ENCODE measurements around the gene CD19. TPM values are rescaled to one million over a fixed set of nuclear protein-coding genes. Genes with fewer than 3 reads are reported as not detected.

The CD19 gene
- total and polyA plus RNA-seq, 2 of the 8 experiments (the other 6 are each of a cell fraction or from before 2014, with no cell fraction given) = 0.57 to 0.65 TPM

DNA sequence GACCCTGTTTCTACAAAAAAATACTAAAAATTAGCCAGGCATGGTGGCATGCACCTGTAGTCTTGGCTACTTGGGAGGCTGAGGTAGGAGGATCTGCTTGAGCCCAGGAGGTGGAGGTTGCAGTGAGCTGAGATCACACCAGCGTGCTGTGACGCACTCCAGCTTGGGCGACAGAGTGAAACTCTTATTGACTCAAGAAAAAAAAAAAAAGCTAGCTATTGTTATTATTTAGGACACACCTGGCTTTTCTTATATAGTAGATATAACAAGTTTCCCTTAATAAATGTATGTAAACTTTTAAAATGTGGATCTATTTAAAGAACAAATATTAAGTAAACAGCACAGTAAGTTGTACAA lies 8.6 kb upstream of the CD19 start (continued):
- TF ChIP-seq, protein P1, sequence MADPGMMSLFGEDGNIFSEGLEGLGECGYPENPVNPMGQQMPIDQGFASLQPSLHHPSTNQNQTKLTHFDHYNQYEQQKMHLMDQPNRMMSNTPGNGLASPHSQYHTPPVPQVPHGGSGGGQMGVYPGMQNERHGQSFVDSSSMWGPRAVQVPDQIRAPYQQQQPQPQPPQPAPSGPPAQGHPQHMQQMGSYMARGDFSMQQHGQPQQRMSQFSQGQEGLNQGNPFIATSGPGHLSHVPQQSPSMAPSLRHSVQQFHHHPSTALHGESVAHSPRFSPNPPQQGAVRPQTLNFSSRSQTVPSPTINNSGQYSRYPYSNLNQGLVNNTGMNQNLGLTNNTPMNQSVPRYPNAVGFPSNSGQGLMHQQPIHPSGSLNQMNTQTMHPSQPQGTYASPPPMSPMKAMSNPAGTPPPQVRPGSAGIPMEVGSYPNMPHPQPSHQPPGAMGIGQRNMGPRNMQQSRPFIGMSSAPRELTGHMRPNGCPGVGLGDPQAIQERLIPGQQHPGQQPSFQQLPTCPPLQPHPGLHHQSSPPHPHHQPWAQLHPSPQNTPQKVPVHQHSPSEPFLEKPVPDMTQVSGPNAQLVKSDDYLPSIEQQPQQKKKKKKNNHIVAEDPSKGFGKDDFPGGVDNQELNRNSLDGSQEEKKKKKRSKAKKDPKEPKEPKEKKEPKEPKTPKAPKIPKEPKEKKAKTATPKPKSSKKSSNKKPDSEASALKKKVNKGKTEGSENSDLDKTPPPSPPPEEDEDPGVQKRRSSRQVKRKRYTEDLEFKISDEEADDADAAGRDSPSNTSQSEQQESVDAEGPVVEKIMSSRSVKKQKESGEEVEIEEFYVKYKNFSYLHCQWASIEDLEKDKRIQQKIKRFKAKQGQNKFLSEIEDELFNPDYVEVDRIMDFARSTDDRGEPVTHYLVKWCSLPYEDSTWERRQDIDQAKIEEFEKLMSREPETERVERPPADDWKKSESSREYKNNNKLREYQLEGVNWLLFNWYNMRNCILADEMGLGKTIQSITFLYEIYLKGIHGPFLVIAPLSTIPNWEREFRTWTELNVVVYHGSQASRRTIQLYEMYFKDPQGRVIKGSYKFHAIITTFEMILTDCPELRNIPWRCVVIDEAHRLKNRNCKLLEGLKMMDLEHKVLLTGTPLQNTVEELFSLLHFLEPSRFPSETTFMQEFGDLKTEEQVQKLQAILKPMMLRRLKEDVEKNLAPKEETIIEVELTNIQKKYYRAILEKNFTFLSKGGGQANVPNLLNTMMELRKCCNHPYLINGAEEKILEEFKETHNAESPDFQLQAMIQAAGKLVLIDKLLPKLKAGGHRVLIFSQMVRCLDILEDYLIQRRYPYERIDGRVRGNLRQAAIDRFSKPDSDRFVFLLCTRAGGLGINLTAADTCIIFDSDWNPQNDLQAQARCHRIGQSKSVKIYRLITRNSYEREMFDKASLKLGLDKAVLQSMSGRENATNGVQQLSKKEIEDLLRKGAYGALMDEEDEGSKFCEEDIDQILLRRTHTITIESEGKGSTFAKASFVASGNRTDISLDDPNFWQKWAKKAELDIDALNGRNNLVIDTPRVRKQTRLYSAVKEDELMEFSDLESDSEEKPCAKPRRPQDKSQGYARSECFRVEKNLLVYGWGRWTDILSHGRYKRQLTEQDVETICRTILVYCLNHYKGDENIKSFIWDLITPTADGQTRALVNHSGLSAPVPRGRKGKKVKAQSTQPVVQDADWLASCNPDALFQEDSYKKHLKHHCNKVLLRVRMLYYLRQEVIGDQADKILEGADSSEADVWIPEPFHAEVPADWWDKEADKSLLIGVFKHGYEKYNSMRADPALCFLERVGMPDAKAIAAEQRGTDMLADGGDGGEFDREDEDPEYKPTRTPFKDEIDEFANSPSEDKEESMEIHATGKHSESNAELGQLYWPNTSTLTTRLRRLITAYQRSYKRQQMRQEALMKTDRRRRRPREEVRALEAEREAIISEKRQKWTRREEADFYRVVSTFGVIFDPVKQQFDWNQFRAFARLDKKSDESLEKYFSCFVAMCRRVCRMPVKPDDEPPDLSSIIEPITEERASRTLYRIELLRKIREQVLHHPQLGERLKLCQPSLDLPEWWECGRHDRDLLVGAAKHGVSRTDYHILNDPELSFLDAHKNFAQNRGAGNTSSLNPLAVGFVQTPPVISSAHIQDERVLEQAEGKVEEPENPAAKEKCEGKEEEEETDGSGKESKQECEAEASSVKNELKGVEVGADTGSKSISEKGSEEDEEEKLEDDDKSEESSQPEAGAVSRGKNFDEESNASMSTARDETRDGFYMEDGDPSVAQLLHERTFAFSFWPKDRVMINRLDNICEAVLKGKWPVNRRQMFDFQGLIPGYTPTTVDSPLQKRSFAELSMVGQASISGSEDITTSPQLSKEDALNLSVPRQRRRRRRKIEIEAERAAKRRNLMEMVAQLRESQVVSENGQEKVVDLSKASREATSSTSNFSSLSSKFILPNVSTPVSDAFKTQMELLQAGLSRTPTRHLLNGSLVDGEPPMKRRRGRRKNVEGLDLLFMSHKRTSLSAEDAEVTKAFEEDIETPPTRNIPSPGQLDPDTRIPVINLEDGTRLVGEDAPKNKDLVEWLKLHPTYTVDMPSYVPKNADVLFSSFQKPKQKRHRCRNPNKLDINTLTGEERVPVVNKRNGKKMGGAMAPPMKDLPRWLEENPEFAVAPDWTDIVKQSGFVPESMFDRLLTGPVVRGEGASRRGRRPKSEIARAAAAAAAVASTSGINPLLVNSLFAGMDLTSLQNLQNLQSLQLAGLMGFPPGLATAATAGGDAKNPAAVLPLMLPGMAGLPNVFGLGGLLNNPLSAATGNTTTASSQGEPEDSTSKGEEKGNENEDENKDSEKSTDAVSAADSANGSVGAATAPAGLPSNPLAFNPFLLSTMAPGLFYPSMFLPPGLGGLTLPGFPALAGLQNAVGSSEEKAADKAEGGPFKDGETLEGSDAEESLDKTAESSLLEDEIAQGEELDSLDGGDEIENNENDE (IDR thresholded peaks at IDR 0.05; ENCODE audit: insufficient replicate concordance, low read length) = no peak
- TF ChIP-seq BACH1 (IDR thresholded peaks at IDR 0.05; ENCODE audit: low read length) (no peak), SIRT6 (IDR thresholded peaks at IDR 0.05; ENCODE audit: low read length) (no peak), BRCA1 (IDR thresholded peaks at IDR 0.05; ENCODE audit: low read depth, low read length) (no peak), PHF8 (conservative IDR thresholded peaks at IDR 0.05; ENCODE audit: low read depth, low read length) (no peak), ZNF274 (IDR thresholded peaks at IDR 0.05; ENCODE audit: borderline replicate concordance, extremely low read depth, low read length) (no peak), SIX5 (IDR thresholded peaks at IDR 0.05; ENCODE audit: low read depth, low read length) (no peak), BCL11A (IDR thresholded peaks at IDR 0.05; ENCODE audit: low read depth in 2 of 2, low read length in 2 of 2) (no peak), JUN (IDR thresholded peaks at IDR 0.05; ENCODE audit: low read depth, low read length) (no peak)
- TF ChIP-seq, protein P2, sequence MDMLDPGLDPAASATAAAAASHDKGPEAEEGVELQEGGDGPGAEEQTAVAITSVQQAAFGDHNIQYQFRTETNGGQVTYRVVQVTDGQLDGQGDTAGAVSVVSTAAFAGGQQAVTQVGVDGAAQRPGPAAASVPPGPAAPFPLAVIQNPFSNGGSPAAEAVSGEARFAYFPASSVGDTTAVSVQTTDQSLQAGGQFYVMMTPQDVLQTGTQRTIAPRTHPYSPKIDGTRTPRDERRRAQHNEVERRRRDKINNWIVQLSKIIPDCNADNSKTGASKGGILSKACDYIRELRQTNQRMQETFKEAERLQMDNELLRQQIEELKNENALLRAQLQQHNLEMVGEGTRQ (IDR thresholded peaks at IDR 0.05; ENCODE audit: low read length) = no peak

Data from H1 (cell line).